B cell (primary cell): Measurements from ENCODE around the gene SAMSN1.

Experiments
- CTCF ChIP-seq: fragments of 200-600 bp; IDR thresholded peaks from one replicate; pipeline ENCODE4 v1.8.0; 2022; ENCODE audit warnings: antibody characterized with exemption, mild to moderate bottlenecking
- EZH2 ChIP-seq: IDR thresholded peaks from 2 replicates; pipeline ENCODE4 v1.6.1; 2012; ENCODE audit warnings: borderline replicate concordance, low read depth, mild to moderate bottlenecking, moderate library complexity, low read length; ENCODE audit not compliant: insufficient read depth, poor library complexity, severe bottlenecking

- TF ChIP-seq CTCF (no peak), EZH2 (no peak)
These were observed 5.6 kb upstream of the SAMSN1 start for GRCh38 chr21:14551741-14552140.
